HepG2 (cell line): ENCODE results near the gene MED22. TPM values are rescaled to one million over a fixed set of nuclear protein-coding genes. Genes with fewer than 3 reads are reported as not detected.
A peak's percentile ranks its signal among the peaks of the same experiment; 100 is the strongest.

Source experiments
- ETS1 ChIP-seq: sonication (generic); formaldehyde crosslinking; IDR thresholded peaks from 2 replicates; pipeline ENCODE4 v1.4.0; 2020; ENCODE audit warnings: missing genetic modification reagents
- IKZF1 ChIP-seq: fragments of 450-650 bp; IDR thresholded peaks from 2 replicates; pipeline ENCODE4 v1.7.1; 2016
- IKZF4 ChIP-seq: sonication (generic); formaldehyde crosslinking; IDR thresholded peaks from 2 replicates; pipeline ENCODE4 v1.5.1; 2020; ENCODE audit warnings: borderline replicate concordance, mild to moderate bottlenecking, low read depth, missing genetic modification reagents; ENCODE audit errors: not compliant biosample characterization
- MED1 ChIP-seq: sonication (generic); formaldehyde crosslinking; IDR thresholded peaks from 2 replicates; pipeline ENCODE4 v1.4.0; 2020; ENCODE audit warnings: missing genetic modification reagents
- MED13 ChIP-seq: sonication (generic); formaldehyde crosslinking; IDR thresholded peaks from 2 replicates; pipeline ENCODE4 v1.5.0; 2020; ENCODE audit warnings: missing genetic modification reagents
- SIX1 ChIP-seq: sonication (generic); formaldehyde crosslinking; IDR thresholded peaks from 2 replicates; pipeline ENCODE4 v1.4.0; 2020; ENCODE audit warnings: missing genetic modification reagents, borderline replicate concordance
- THRA ChIP-seq: sonication (generic); formaldehyde crosslinking; IDR thresholded peaks from 2 replicates; pipeline ENCODE4 v1.4.0; 2020; ENCODE audit warnings: missing genetic modification reagents, borderline replicate concordance
- WIZ ChIP-seq: sonication (generic); formaldehyde crosslinking; IDR thresholded peaks from 2 replicates; pipeline ENCODE4 v1.5.1; 2020; ENCODE audit warnings: mild to moderate bottlenecking, missing genetic modification reagents
- ZFYVE20 ChIP-seq: sonication (generic); formaldehyde crosslinking; IDR thresholded peaks from 2 replicates; pipeline ENCODE4 v1.8.0; 2023; ENCODE audit warnings: low read depth, mild to moderate bottlenecking, moderate library complexity, missing genetic modification reagents, borderline replicate concordance
- ZNF264 ChIP-seq: sonication (generic); formaldehyde crosslinking; IDR thresholded peaks from 2 replicates; pipeline ENCODE4 v1.4.0; 2020; ENCODE audit warnings: missing genetic modification reagents
- ZNF616 ChIP-seq: sonication (generic); formaldehyde crosslinking; IDR thresholded peaks from 2 replicates; pipeline ENCODE4 v1.5.0; 2020; ENCODE audit warnings: low read depth, mild to moderate bottlenecking, missing genetic modification reagents
- ZSCAN22 ChIP-seq: sonication (generic); formaldehyde crosslinking; IDR thresholded peaks from 2 replicates; pipeline ENCODE4 v1.4.0; 2020; ENCODE audit warnings: mild to moderate bottlenecking, missing genetic modification reagents
- ZXDC ChIP-seq: sonication (generic); formaldehyde crosslinking; IDR thresholded peaks from 2 replicates; pipeline ENCODE4 v1.5.0; 2020; ENCODE audit warnings: mild to moderate bottlenecking, missing genetic modification reagents
- polyA plus RNA-seq, 8 experiments: library from polyadenylated mRNA; depleted of rRNA in 3 of 8; stranded (reverse) in 7 of 8; unstranded in 1 of 8; fragments of >200 nt; fragmentation: Illumina TruSeq in 4 of 8; extraction: Trizol in 4 of 8; gene quantifications; 2 replicates each; pipeline versions ENCODE4 v1.2.1 to v1.2.3, GENCODE V29; 2011 to 2016; ENCODE audit warnings: low read depth in 4 of 8, missing spikeins in 1 of 8, mixed read lengths in 1 of 8; ENCODE audit not compliant: insufficient read depth in 1 of 8
- total RNA-seq, 5 experiments: library from RNA; depleted of rRNA; stranded (reverse); fragments of >200 nt; fragmentation: Illumina TruSeq; extraction: Trizol; gene quantifications; 2 replicates each; pipeline ENCODE4 v1.2.3, GENCODE V29; 2016; ENCODE audit warnings: low read depth in 1 of 5
- TF ChIP-seq, protein P1 (sequence below): sonication (generic); formaldehyde crosslinking; IDR thresholded peaks from 2 replicates; pipeline ENCODE4 v1.5.1; 2020; ENCODE audit warnings: missing genetic modification reagents, mild to moderate bottlenecking, borderline replicate concordance
- TF ChIP-seq, protein P2 (sequence below): sonication (generic); formaldehyde crosslinking; IDR thresholded peaks from 2 replicates; pipeline ENCODE4 v1.4.0; 2020; ENCODE audit warnings: mild to moderate bottlenecking, low read depth, missing genetic modification reagents
- TF ChIP-seq, protein P3 (sequence below): sonication (generic); formaldehyde crosslinking; IDR thresholded peaks from 2 replicates; pipeline ENCODE4 v1.4.0; 2020; ENCODE audit warnings: mild to moderate bottlenecking, missing genetic modification reagents

Gene MED22
- total and polyA plus RNA-seq, 2 of the 13 experiments (the other 11 are each of a cell fraction or from before 2014, with no cell fraction given): 15.8 to 22.1 TPM

DNA sequence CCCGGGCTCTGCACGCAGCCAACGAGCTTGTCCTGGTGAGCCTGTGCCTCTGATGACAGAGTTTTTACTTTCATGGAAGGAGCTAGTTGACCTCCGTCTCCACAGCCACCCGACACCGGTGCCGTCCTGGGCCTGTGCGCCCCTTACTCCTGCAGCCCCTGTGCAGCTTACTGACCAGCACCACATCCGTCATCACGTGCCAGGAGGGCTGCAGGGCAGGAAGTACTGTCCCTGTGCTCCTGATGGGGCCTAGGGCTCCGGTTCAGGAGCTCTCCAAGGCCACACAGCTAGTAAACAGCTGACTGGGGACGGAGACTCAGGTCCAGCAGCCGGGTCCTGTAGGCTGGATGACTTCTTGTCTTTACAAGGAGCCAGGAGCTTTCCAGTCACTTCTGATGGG lies 38.4 kb upstream of the MED22 start (continued):
- TF ChIP-seq THRA (CRISPR knock-in tag) (no peak), ZSCAN22 (CRISPR knock-in tag) (no peak), ZFYVE20 (CRISPR knock-in tag) (no peak), SIX1 (CRISPR knock-in tag) (no peak), IKZF1 (no peak), ETS1 (CRISPR knock-in tag) (no peak), ZXDC (CRISPR knock-in tag) (no peak), ZNF264 (CRISPR knock-in tag) (peak; percentile 81; the same call in 1 of the 2 replicates), MED1 (peak; percentile 77), WIZ (no peak), ZNF616 (no peak), MED13 (CRISPR knock-in tag) (no peak), IKZF4 (no peak)
- TF ChIP-seq, protein P1, sequence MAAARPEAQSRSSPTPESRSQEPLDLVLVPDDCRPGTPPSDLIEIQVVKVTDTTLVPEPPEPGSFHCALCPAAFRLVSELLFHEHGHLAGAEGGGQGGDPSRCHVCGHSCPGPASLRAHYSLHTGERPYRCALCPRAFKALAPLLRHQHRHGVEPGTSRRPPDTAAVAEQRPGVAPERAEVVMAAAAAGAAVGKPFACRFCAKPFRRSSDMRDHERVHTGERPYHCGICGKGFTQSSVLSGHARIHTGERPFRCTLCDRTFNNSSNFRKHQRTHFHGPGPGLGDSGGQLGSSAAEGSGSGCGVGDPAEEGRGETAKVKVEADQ (CRISPR knock-in tag): no peak
- TF ChIP-seq, protein P2, sequence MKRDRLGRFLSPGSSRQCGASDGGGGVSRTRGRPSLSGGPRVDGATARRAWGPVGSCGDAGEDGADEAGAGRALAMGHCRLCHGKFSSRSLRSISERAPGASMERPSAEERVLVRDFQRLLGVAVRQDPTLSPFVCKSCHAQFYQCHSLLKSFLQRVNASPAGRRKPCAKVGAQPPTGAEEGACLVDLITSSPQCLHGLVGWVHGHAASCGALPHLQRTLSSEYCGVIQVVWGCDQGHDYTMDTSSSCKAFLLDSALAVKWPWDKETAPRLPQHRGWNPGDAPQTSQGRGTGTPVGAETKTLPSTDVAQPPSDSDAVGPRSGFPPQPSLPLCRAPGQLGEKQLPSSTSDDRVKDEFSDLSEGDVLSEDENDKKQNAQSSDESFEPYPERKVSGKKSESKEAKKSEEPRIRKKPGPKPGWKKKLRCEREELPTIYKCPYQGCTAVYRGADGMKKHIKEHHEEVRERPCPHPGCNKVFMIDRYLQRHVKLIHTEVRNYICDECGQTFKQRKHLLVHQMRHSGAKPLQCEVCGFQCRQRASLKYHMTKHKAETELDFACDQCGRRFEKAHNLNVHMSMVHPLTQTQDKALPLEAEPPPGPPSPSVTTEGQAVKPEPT (CRISPR knock-in tag): no peak
- TF ChIP-seq, protein P3, sequence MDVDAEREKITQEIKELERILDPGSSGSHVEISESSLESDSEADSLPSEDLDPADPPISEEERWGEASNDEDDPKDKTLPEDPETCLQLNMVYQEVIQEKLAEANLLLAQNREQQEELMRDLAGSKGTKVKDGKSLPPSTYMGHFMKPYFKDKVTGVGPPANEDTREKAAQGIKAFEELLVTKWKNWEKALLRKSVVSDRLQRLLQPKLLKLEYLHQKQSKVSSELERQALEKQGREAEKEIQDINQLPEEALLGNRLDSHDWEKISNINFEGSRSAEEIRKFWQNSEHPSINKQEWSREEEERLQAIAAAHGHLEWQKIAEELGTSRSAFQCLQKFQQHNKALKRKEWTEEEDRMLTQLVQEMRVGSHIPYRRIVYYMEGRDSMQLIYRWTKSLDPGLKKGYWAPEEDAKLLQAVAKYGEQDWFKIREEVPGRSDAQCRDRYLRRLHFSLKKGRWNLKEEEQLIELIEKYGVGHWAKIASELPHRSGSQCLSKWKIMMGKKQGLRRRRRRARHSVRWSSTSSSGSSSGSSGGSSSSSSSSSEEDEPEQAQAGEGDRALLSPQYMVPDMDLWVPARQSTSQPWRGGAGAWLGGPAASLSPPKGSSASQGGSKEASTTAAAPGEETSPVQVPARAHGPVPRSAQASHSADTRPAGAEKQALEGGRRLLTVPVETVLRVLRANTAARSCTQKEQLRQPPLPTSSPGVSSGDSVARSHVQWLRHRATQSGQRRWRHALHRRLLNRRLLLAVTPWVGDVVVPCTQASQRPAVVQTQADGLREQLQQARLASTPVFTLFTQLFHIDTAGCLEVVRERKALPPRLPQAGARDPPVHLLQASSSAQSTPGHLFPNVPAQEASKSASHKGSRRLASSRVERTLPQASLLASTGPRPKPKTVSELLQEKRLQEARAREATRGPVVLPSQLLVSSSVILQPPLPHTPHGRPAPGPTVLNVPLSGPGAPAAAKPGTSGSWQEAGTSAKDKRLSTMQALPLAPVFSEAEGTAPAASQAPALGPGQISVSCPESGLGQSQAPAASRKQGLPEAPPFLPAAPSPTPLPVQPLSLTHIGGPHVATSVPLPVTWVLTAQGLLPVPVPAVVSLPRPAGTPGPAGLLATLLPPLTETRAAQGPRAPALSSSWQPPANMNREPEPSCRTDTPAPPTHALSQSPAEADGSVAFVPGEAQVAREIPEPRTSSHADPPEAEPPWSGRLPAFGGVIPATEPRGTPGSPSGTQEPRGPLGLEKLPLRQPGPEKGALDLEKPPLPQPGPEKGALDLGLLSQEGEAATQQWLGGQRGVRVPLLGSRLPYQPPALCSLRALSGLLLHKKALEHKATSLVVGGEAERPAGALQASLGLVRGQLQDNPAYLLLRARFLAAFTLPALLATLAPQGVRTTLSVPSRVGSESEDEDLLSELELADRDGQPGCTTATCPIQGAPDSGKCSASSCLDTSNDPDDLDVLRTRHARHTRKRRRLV (CRISPR knock-in tag): no peak
